Skeletal muscle satellite cell (primary cell): ENCODE data around the gene TXNRD1.

Experiments
- H3K27me3 ChIP-seq: 2 replicates; pipeline ENCODE4 v1.7.0; 2013; ENCODE audit warnings: low read length; ENCODE audit not compliant: control insufficient read depth, insufficient read depth
- H3K36me3 ChIP-seq: 2 replicates; pipeline ENCODE4 v1.7.0; 2013; ENCODE audit warnings: mild to moderate bottlenecking, control low read depth, low read length; ENCODE audit not compliant: insufficient read depth
- H3K4me1 ChIP-seq: 2 replicates; pipeline ENCODE4 v1.7.0; 2013; ENCODE audit warnings: low read length; ENCODE audit not compliant: control insufficient read depth, insufficient read depth
- H3K4me2 ChIP-seq: 2 replicates; pipeline ENCODE4 v1.7.0; 2013; ENCODE audit warnings: mild to moderate bottlenecking, low read length
- H3K4me3 ChIP-seq: 2 replicates; pipeline ENCODE4 v1.7.0; 2013; ENCODE audit warnings: low read length
- H3K9ac ChIP-seq: 2 replicates; pipeline ENCODE4 v1.7.0; 2013; ENCODE audit warnings: mild to moderate bottlenecking, low read depth, low read length, moderate library complexity
- H3K9me3 ChIP-seq: replicated peaks from 2 replicates; pipeline ENCODE4 v1.7.0; 2013; ENCODE audit warnings: mild to moderate bottlenecking, control low read depth, low read length

Gene TXNRD1

GRCh38 chr12:104351057-104351983, 135.7 kb downstream of the TXNRD1 start:
- Histone ChIP-seq H3K36me3 (peaks cover 87% of the 10 kb centered on the region), H3K27me3 (no peaks in the 10 kb centered on the region), H3K4me2 (no peak overlapping the region), H3K9ac (no peak overlapping the region), H3K4me3 (no peak overlapping the region), H3K9me3 (no peaks in the 10 kb centered on the region), H3K4me1 (no peaks in the 10 kb centered on the region)

- Histone ChIP-seq H3K4me1 (no peaks in the 10 kb centered on the region), H3K4me2 (no peak overlapping the region), H3K4me3 (no peak overlapping the region), H3K9ac (no peak overlapping the region), H3K9me3 (no peaks in the 10 kb centered on the region), H3K36me3 (peaks cover 81% of the 10 kb centered on the region), H3K27me3 (no peaks in the 10 kb centered on the region)
These were observed 136.6 kb downstream of the TXNRD1 start for GRCh38 chr12:104352106-104352713.

- Histone ChIP-seq H3K36me3 (peaks cover 70% of the 10 kb centered on the region), H3K9ac (no peak overlapping the region), H3K9me3 (no peaks in the 10 kb centered on the region), H3K4me3 (no peak overlapping the region), H3K27me3 (no peaks in the 10 kb centered on the region), H3K4me1 (no peaks in the 10 kb centered on the region), H3K4me2 (no peak overlapping the region)
These were observed 137.7 kb downstream of the TXNRD1 start for GRCh38 chr12:104353012-104353981.

GRCh38 chr12:104354167-104354867, 138.7 kb downstream of the TXNRD1 start:
- no peaks in the 10 kb centered on the region for H3K9me3 ChIP-seq
- no peaks in the 10 kb centered on the region for H3K4me1 ChIP-seq
- H3K36me3 ChIP-seq = peaks cover 60% of the 10 kb centered on the region
- H3K4me3 ChIP-seq = no peak overlapping the region
- H3K27me3 ChIP-seq = no peaks in the 10 kb centered on the region
- no peak overlapping the region for H3K4me2 ChIP-seq
- no peak overlapping the region for H3K9ac ChIP-seq

GRCh38 chr12:104354868-104355570, 139.4 kb downstream of the TXNRD1 start:
- Histone ChIP-seq H3K27me3 (no peaks in the 10 kb centered on the region), H3K36me3 (peaks cover 52% of the 10 kb centered on the region), H3K9ac (no peak overlapping the region), H3K4me2 (no peak overlapping the region), H3K4me1 (no peaks in the 10 kb centered on the region), H3K4me3 (no peak overlapping the region), H3K9me3 (no peaks in the 10 kb centered on the region)

GRCh38 chr12:104355630-104356029, 140.1 kb downstream of the TXNRD1 start:
- Histone ChIP-seq H3K9me3 (peaks cover 3% of the 10 kb centered on the region), H3K9ac (no peak overlapping the region), H3K27me3 (no peaks in the 10 kb centered on the region), H3K36me3 (peaks cover 46% of the 10 kb centered on the region), H3K4me3 (no peak overlapping the region), H3K4me2 (no peak overlapping the region), H3K4me1 (no peaks in the 10 kb centered on the region)

- Histone ChIP-seq H3K9me3 (peaks cover 3% of the 10 kb centered on the region), H3K4me1 (no peaks in the 10 kb centered on the region), H3K4me3 (no peak overlapping the region), H3K36me3 (peaks cover 38% of the 10 kb centered on the region), H3K9ac (no peak overlapping the region), H3K27me3 (no peaks in the 10 kb centered on the region), H3K4me2 (no peak overlapping the region)
These were observed 140.9 kb downstream of the TXNRD1 start for GRCh38 chr12:104356231-104357115.

- no peak overlapping the region for H3K9ac ChIP-seq
- no peaks in the 10 kb centered on the region for H3K4me1 ChIP-seq
- no peaks in the 10 kb centered on the region for H3K27me3 ChIP-seq
- no peak overlapping the region for H3K4me2 ChIP-seq
- peaks cover 3% of the 10 kb centered on the region for H3K9me3 ChIP-seq
- peaks cover 28% of the 10 kb centered on the region for H3K36me3 ChIP-seq
- H3K4me3 ChIP-seq = no peak overlapping the region
These were observed 141.9 kb downstream of the TXNRD1 start for GRCh38 chr12:104357421-104357952.

- H3K4me2 ChIP-seq = no peak overlapping the region
- H3K9me3 ChIP-seq = peaks cover 3% of the 10 kb centered on the region
- H3K4me3 ChIP-seq = no peak overlapping the region
- H3K9ac ChIP-seq = no peak overlapping the region
- H3K4me1 ChIP-seq = no peaks in the 10 kb centered on the region
- H3K27me3 ChIP-seq = no peaks in the 10 kb centered on the region
- H3K36me3 ChIP-seq = peaks cover 18% of the 10 kb centered on the region
These were observed 142.9 kb downstream of the TXNRD1 start for GRCh38 chr12:104358353-104359003.
